ENCODE measurements around the gene RNU5D-1. TPM values are rescaled to one million over a fixed set of nuclear protein-coding genes. Genes with fewer than 3 reads are reported as not detected.

Gene RNU5D-1
- total and polyA plus RNA-seq, 2 of the 13 experiments (the other 11 are each of a cell fraction or from before 2014, with no cell fraction given), result 165 TPM; not detected in 1

DNA sequence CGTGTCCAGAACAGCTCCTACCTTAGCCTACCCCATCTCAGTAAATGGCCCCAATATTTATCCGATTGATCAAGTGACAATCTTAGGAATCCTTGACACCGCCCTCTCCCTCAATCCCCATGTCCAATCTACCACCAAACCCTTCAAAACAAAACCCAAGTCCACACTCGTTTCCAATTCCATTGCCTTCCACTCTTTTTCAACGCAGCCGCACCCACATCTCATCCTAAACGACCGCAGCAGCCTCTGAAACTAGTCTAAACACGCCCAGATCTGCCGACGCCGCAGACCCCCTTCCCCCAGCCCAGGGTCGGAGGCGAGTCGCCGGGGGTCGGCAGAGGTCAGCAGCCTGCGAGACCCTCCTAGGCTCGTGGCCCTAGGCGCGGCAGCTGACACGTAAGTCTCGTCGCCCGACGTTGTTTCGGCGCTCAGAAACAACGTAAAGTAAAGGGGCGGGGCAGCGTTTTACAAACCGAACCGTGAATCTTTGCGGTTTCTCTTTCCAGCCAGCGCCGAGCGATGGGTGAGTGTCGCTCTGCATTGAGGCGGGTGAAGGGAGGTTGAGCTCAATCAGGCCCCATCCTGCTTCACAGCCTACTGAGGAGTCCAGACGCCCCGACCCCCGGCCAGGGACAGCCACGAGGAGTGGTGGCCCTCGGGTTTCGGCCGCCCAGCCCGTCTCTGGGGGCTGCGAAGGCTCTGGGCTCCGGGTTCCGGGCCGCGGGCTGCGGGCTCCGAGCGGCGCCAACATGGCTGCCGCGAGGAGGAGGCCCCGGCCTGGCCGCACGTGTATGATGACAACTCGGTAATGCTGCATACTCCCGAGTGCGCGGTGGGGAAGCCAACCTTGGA lies 44.3 kb upstream of the RNU5D-1 start, which contains the start of gene RPS8 (continued):
- TF ChIP-seq, protein P1, sequence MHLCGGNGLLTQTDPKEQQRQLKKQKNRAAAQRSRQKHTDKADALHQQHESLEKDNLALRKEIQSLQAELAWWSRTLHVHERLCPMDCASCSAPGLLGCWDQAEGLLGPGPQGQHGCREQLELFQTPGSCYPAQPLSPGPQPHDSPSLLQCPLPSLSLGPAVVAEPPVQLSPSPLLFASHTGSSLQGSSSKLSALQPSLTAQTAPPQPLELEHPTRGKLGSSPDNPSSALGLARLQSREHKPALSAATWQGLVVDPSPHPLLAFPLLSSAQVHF (CRISPR knock-in tag; IDR thresholded peaks at IDR 0.05), result no peak
- TF ChIP-seq RELA (CRISPR knock-in tag; IDR thresholded peaks at IDR 0.05) (peak; percentile 69; the same call in 1 of the 2 replicates), AHR (CRISPR knock-in tag; IDR thresholded peaks at IDR 0.05) (0 out of 2 replicates have a peak, but pooled peaks have one; percentile 46), IKZF1 (IDR thresholded peaks at IDR 0.05) (no peak), JARID2 (CRISPR knock-in tag; IDR thresholded peaks at IDR 0.05; ENCODE audit: insufficient replicate concordance) (no peak), PCBP1 (IDR thresholded peaks at IDR 0.05; ENCODE audit: borderline replicate concordance, low read depth, low read length) (no peak), ZNF12 (CRISPR knock-in tag; IDR thresholded peaks at IDR 0.05) (no peak), ZBTB7A (CRISPR knock-in tag; IDR thresholded peaks at IDR 0.05) (peak; percentile 100), TOE1 (CRISPR knock-in tag; IDR thresholded peaks at IDR 0.05) (no peak), SETDB1 (CRISPR knock-in tag; IDR thresholded peaks at IDR 0.05; ENCODE audit: borderline replicate concordance) (no peak), MTF2 (CRISPR knock-in tag; IDR thresholded peaks at IDR 0.05; ENCODE audit: borderline replicate concordance) (no peak), REXO4 (CRISPR knock-in tag; IDR thresholded peaks at IDR 0.05; ENCODE audit: borderline replicate concordance) (0 out of 2 replicates have a peak, but pooled peaks have one; percentile 62), ZNF83 (CRISPR knock-in tag; IDR thresholded peaks at IDR 0.05; ENCODE audit: borderline replicate concordance) (no peak; the same call in 1 of the 2 replicates), KDM2A (CRISPR knock-in tag; IDR thresholded peaks at IDR 0.05; ENCODE audit: borderline replicate concordance, low read depth) (peak; percentile 87; the same call in 1 of the 2 replicates), ZNF747 (CRISPR knock-in tag; IDR thresholded peaks at IDR 0.05; ENCODE audit: borderline replicate concordance) (peak; percentile 93; the same call in 1 of the 2 replicates), NBN (conservative IDR thresholded peaks at IDR 0.05) (no peak), ZNF552 (CRISPR knock-in tag; IDR thresholded peaks at IDR 0.05; ENCODE audit: borderline replicate concordance) (no peak), ZNF292 (CRISPR knock-in tag; IDR thresholded peaks at IDR 0.05; ENCODE audit: borderline replicate concordance, low read depth) (no peak)
- TF ChIP-seq, protein P2, sequence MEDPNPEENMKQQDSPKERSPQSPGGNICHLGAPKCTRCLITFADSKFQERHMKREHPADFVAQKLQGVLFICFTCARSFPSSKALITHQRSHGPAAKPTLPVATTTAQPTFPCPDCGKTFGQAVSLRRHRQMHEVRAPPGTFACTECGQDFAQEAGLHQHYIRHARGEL (CRISPR knock-in tag; IDR thresholded peaks at IDR 0.05), result no peak
- TF ChIP-seq, protein P3, sequence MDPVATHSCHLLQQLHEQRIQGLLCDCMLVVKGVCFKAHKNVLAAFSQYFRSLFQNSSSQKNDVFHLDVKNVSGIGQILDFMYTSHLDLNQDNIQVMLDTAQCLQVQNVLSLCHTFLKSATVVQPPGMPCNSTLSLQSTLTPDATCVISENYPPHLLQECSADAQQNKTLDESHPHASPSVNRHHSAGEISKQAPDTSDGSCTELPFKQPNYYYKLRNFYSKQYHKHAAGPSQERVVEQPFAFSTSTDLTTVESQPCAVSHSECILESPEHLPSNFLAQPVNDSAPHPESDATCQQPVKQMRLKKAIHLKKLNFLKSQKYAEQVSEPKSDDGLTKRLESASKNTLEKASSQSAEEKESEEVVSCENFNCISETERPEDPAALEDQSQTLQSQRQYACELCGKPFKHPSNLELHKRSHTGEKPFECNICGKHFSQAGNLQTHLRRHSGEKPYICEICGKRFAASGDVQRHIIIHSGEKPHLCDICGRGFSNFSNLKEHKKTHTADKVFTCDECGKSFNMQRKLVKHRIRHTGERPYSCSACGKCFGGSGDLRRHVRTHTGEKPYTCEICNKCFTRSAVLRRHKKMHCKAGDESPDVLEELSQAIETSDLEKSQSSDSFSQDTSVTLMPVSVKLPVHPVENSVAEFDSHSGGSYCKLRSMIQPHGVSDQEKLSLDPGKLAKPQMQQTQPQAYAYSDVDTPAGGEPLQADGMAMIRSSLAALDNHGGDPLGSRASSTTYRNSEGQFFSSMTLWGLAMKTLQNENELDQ (CRISPR knock-in tag; IDR thresholded peaks at IDR 0.05; ENCODE audit: borderline replicate concordance), result no peak
- TF ChIP-seq, protein P4, sequence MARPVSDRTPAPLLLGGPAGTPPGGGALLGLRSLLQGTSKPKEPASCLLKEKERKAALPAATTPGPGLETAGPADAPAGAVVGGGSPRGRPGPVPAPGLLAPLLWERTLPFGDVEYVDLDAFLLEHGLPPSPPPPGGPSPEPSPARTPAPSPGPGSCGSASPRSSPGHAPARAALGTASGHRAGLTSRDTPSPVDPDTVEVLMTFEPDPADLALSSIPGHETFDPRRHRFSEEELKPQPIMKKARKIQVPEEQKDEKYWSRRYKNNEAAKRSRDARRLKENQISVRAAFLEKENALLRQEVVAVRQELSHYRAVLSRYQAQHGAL (CRISPR knock-in tag; IDR thresholded peaks at IDR 0.05; ENCODE audit: not compliant biosample characterization), result peak; percentile 86
- TF ChIP-seq, protein P5, sequence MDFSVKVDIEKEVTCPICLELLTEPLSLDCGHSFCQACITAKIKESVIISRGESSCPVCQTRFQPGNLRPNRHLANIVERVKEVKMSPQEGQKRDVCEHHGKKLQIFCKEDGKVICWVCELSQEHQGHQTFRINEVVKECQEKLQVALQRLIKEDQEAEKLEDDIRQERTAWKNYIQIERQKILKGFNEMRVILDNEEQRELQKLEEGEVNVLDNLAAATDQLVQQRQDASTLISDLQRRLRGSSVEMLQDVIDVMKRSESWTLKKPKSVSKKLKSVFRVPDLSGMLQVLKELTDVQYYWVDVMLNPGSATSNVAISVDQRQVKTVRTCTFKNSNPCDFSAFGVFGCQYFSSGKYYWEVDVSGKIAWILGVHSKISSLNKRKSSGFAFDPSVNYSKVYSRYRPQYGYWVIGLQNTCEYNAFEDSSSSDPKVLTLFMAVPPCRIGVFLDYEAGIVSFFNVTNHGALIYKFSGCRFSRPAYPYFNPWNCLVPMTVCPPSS (IDR thresholded peaks at IDR 0.05), result no peak
- TF ChIP-seq, protein P6, sequence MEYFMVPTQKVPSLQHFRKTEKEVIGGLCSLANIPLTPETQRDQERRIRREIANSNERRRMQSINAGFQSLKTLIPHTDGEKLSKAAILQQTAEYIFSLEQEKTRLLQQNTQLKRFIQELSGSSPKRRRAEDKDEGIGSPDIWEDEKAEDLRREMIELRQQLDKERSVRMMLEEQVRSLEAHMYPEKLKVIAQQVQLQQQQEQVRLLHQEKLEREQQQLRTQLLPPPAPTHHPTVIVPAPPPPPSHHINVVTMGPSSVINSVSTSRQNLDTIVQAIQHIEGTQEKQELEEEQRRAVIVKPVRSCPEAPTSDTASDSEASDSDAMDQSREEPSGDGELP (IDR thresholded peaks at IDR 0.05; ENCODE audit: borderline replicate concordance, low read depth), result peak; percentile 71; the same call in 1 of the 2 replicates

All from HepG2 (cell line).